Endometrial microvascular endothelial cells (primary cell): Measurements from ENCODE around the gene HORMAD1. TPM values are rescaled to one million over a fixed set of nuclear protein-coding genes. Genes with fewer than 3 reads are reported as not detected.

ENCODE experiments used
- total RNA-seq: library from RNA; depleted of rRNA; stranded (reverse); fragments of >200 nt; gene quantifications from one replicate; pipeline ENCODE4 v1.2.3, GENCODE V29; 2015; ENCODE audit errors: inconsistent ontology term

HORMAD1 gene
- total RNA-seq, 1 donor from 2014 or later = not detected

Other genes with a start within 250 kb of the HORMAD1 start
- gene TARS2, start 233.5 kb downstream of the HORMAD1 start, total RNA-seq = 12.5 TPM
- 5.8 TPM for gene ECM1, start 212.8 kb downstream of the HORMAD1 start, total RNA-seq
- not detected for gene FALEC, start 205.1 kb downstream of the HORMAD1 start, total RNA-seq
- 1.8 TPM for gene ADAMTSL4, start 171.5 kb downstream of the HORMAD1 start, total RNA-seq
- 382 TPM for gene MCL1, start 141.3 kb downstream of the HORMAD1 start, total RNA-seq
- gene ENSA, start 91.3 kb downstream of the HORMAD1 start, total RNA-seq = 250 TPM
- gene GOLPH3L, start 23.7 kb downstream of the HORMAD1 start, total RNA-seq = 28.6 TPM
- gene CTSS, start 44.9 kb upstream of the HORMAD1 start, total RNA-seq = 74.1 TPM
- 4.8 TPM for gene CTSK, start 87.4 kb upstream of the HORMAD1 start, total RNA-seq
- 15.9 TPM for gene ARNT, start 155.7 kb upstream of the HORMAD1 start, total RNA-seq
- gene CTXND2, start 166.2 kb upstream of the HORMAD1 start, total RNA-seq = not detected
- 31.9 TPM for gene SETDB1, start 205.5 kb upstream of the HORMAD1 start, total RNA-seq